ENCODE data around the gene BCKDK. TPM values are rescaled to one million over a fixed set of nuclear protein-coding genes. Genes with fewer than 3 reads are reported as not detected.

BCKDK gene
- total RNA-seq, 1 experiment from 2014 or later, result 58.3 TPM

DNA sequence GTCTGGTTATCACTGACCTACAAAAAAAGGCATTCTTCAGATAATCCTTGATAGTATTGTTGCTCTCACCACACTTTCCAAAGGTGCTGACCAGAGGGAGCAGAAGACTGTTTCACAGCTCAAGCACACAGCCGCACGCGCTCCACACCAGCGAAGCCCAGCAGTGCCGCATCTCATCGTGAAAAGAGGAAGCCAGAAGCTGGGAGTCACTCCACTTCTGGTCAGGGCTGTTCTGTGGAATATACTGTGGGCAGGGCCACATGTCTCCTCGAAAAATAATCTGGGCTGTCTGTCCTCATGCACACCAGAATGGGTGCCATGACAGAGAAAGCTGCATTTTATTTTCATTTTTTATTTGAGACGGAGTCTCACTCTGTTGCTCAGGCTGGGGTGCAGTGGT is 49.0 kb downstream of the BCKDK start (continued):
- TF ChIP-seq ZBTB21 (CRISPR knock-in tag; IDR thresholded peaks at IDR 0.05; ENCODE audit: borderline replicate concordance) (no peak), ESRRA (CRISPR knock-in tag; IDR thresholded peaks at IDR 0.05; ENCODE audit: borderline replicate concordance) (no peak), ATF2 (CRISPR knock-in tag; IDR thresholded peaks at IDR 0.05; ENCODE audit: borderline replicate concordance, low read depth) (no peak), MLX (CRISPR knock-in tag; IDR thresholded peaks at IDR 0.05) (no peak), SMAD4 (CRISPR knock-in tag; IDR thresholded peaks at IDR 0.05) (no peak), FOXK1 (CRISPR knock-in tag; IDR thresholded peaks at IDR 0.05) (no peak), CTCF (IDR thresholded peaks at IDR 0.05) (no peak), ZNF416 (CRISPR knock-in tag; IDR thresholded peaks at IDR 0.05) (no peak), GTF2I (CRISPR knock-in tag; conservative IDR thresholded peaks at IDR 0.05) (no peak)
- TF ChIP-seq, protein P1, sequence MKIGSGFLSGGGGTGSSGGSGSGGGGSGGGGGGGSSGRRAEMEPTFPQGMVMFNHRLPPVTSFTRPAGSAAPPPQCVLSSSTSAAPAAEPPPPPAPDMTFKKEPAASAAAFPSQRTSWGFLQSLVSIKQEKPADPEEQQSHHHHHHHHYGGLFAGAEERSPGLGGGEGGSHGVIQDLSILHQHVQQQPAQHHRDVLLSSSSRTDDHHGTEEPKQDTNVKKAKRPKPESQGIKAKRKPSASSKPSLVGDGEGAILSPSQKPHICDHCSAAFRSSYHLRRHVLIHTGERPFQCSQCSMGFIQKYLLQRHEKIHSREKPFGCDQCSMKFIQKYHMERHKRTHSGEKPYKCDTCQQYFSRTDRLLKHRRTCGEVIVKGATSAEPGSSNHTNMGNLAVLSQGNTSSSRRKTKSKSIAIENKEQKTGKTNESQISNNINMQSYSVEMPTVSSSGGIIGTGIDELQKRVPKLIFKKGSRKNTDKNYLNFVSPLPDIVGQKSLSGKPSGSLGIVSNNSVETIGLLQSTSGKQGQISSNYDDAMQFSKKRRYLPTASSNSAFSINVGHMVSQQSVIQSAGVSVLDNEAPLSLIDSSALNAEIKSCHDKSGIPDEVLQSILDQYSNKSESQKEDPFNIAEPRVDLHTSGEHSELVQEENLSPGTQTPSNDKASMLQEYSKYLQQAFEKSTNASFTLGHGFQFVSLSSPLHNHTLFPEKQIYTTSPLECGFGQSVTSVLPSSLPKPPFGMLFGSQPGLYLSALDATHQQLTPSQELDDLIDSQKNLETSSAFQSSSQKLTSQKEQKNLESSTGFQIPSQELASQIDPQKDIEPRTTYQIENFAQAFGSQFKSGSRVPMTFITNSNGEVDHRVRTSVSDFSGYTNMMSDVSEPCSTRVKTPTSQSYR (CRISPR knock-in tag; IDR thresholded peaks at IDR 0.05), result no peak
- TF ChIP-seq, protein P2, sequence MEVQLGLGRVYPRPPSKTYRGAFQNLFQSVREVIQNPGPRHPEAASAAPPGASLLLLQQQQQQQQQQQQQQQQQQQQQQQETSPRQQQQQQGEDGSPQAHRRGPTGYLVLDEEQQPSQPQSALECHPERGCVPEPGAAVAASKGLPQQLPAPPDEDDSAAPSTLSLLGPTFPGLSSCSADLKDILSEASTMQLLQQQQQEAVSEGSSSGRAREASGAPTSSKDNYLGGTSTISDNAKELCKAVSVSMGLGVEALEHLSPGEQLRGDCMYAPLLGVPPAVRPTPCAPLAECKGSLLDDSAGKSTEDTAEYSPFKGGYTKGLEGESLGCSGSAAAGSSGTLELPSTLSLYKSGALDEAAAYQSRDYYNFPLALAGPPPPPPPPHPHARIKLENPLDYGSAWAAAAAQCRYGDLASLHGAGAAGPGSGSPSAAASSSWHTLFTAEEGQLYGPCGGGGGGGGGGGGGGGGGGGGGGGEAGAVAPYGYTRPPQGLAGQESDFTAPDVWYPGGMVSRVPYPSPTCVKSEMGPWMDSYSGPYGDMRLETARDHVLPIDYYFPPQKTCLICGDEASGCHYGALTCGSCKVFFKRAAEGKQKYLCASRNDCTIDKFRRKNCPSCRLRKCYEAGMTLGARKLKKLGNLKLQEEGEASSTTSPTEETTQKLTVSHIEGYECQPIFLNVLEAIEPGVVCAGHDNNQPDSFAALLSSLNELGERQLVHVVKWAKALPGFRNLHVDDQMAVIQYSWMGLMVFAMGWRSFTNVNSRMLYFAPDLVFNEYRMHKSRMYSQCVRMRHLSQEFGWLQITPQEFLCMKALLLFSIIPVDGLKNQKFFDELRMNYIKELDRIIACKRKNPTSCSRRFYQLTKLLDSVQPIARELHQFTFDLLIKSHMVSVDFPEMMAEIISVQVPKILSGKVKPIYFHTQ (CRISPR knock-in tag; IDR thresholded peaks at IDR 0.05), result no peak

Other genes with a start within 250 kb of the BCKDK start
- 18.3 to 20.3 TPM (median 18.7 TPM) in 3 replicates for gene BCL7C, start 214.3 kb upstream of the BCKDK start, total RNA-seq (2021)
- gene CTF1, start 211.8 kb upstream of the BCKDK start, total RNA-seq (2021), result 1.4 to 1.9 TPM (median 1.6 TPM) in 3 replicates
- 79.0 to 84.9 TPM (median 84.3 TPM) in 3 replicates for gene FBXL19, start 184.8 kb upstream of the BCKDK start, total RNA-seq (2021)
- gene ORAI3, start 159.3 kb upstream of the BCKDK start, total RNA-seq (2021), result 10.8 to 13.5 TPM (median 13.2 TPM) in 3 replicates
- gene SETD1A, start 150.6 kb upstream of the BCKDK start, total RNA-seq (2021), result 29.3 to 31.1 TPM (median 29.4 TPM) in 3 replicates
- 4.1 to 4.5 TPM (median 4.5 TPM) in 3 replicates for gene HSD3B7, start 123.2 kb upstream of the BCKDK start, total RNA-seq (2021)
- 15.9 to 20.5 TPM (median 19.9 TPM) in 3 replicates for gene STX1B, start 97.7 kb upstream of the BCKDK start, total RNA-seq (2021)
- 31.3 to 38.4 TPM (median 32.5 TPM) in 3 replicates for gene STX4, start 74.8 kb upstream of the BCKDK start, total RNA-seq (2021)
- gene ZNF668, start 34.1 kb upstream of the BCKDK start, total RNA-seq (2021), result 13.5 to 17.3 TPM (median 16.6 TPM) in 3 replicates
- 26.7 to 29.3 TPM (median 29.1 TPM) in 3 replicates for gene ZNF646, start 34.0 kb upstream of the BCKDK start, total RNA-seq (2021)
- gene PRSS53, start 19.4 kb upstream of the BCKDK start, total RNA-seq (2021), result 2.5 to 4.9 TPM (median 4.1 TPM) in 3 replicates
- 85.7 to 114 TPM (median 110 TPM) in 3 replicates for gene VKORC1, start 13.6 kb upstream of the BCKDK start, total RNA-seq (2021)
- gene KAT8, start 9.3 kb downstream of the BCKDK start, total RNA-seq (2021), result 65.7 to 70.8 TPM (median 69.8 TPM) in 3 replicates
- gene PRSS8, start 27.3 kb downstream of the BCKDK start, total RNA-seq (2021), result 78.8 to 127 TPM (median 127 TPM) in 3 replicates
- gene PRSS36, start 41.7 kb downstream of the BCKDK start, total RNA-seq (2021), result 0.48 to 1.5 TPM (median 1.3 TPM) in 3 replicates
- 631 to 770 TPM (median 679 TPM) in 3 replicates for gene FUS, start 71.8 kb downstream of the BCKDK start, total RNA-seq (2021)
- 35.2 to 45.5 TPM (median 42.4 TPM) in 3 replicates for gene PYCARD, start 94.4 kb downstream of the BCKDK start, total RNA-seq (2021)
- 1.8 to 2.5 TPM (median 2.4 TPM) in 3 replicates for gene TRIM72, start 105.7 kb downstream of the BCKDK start, total RNA-seq (2021)
- gene PYDC1, start 108.7 kb downstream of the BCKDK start, total RNA-seq (2021), result 1.9 to 9.5 TPM (median 6.1 TPM) in 3 replicates
- 0.82 to 1.1 TPM (median 0.94 TPM) in 3 replicates for gene ITGAM, start 151.6 kb downstream of the BCKDK start, total RNA-seq (2021)
- 0.25 to 0.33 TPM (median 0.32 TPM) in 3 replicates for gene ITGAX, start 246.8 kb downstream of the BCKDK start, total RNA-seq (2021)

All from WTC11 (cell line).